ENCODE measurements around the gene TXNRD2.
A peak's percentile ranks its signal among the peaks of the same experiment; 100 is the strongest.

Gene TXNRD2

GRCh38 chr22:19854778-19855503 is 86.7 kb downstream of the TXNRD2 start, which contains the start of the genes GNB1L and RTL10:
Gene GNB1L, minus strand, starts transcription at chr22:19854874. Its CDS starts 33,519 bp downstream, at chr22:19821355.
Gene RTL10, minus strand, starts transcription at chr22:19854874. Its CDS starts 2,613 bp downstream, at chr22:19852261.
- DNase-seq: peak; percentile 98

GRCh38 chr22:19853879-19854777 is 87.5 kb downstream of the TXNRD2 start:
- peak; percentile 67 for DNase-seq

GRCh38 chr22:19853058-19853878 is 88.3 kb downstream of the TXNRD2 start:
- peak; percentile 50 for DNase-seq

- peak; percentile 50 for DNase-seq
Measured at GRCh38 chr22:19852177-19852781, 89.3 kb downstream of the TXNRD2 start.

- peak; percentile 47 for DNase-seq
Measured at GRCh38 chr22:19851291-19852176, 90.1 kb downstream of the TXNRD2 start.

GRCh38 chr22:19850763-19851109 is 90.9 kb downstream of the TXNRD2 start:
- DNase-seq: no peak

GRCh38 chr22:19849835-19850762 is 91.5 kb downstream of the TXNRD2 start:
- peak; percentile 53 for DNase-seq

GRCh38 chr22:19848298-19849224 is 93.1 kb downstream of the TXNRD2 start:
- peak; percentile 49 for DNase-seq

- DNase-seq: no peak
Measured at GRCh38 chr22:19847345-19847632, 94.3 kb downstream of the TXNRD2 start.

- peak; percentile 49 for DNase-seq
Measured at GRCh38 chr22:19846620-19847344, 94.8 kb downstream of the TXNRD2 start.

GRCh38 chr22:19845054-19845722 is 96.4 kb downstream of the TXNRD2 start:
- peak; percentile 49 for DNase-seq

GRCh38 chr22:19844377-19845053 is 97.1 kb downstream of the TXNRD2 start:
- peak; percentile 57 for DNase-seq

GRCh38 chr22:19843857-19844376 is 97.7 kb downstream of the TXNRD2 start:
- DNase-seq: peak; percentile 53

- DNase-seq: no peak
Measured at GRCh38 chr22:19843107-19843856, 98.3 kb downstream of the TXNRD2 start.

GRCh38 chr22:19842393-19843106 is 99.1 kb downstream of the TXNRD2 start:
- DNase-seq: no peak

Data from activated CD8-positive, alpha-beta memory T cell treated with anti-CD3 and anti-CD28 coated beads, Interleukin-2, amount 50 U/mL, for 48 hours (primary cell).